ENCODE data around the gene GFAP. TPM values are rescaled to one million over a fixed set of nuclear protein-coding genes. Genes with fewer than 3 reads are reported as not detected.

Gene GFAP
- polyA plus RNA-seq, 3 donors, result 0.03 to 0.33 (median 0.18) TPM

DNA sequence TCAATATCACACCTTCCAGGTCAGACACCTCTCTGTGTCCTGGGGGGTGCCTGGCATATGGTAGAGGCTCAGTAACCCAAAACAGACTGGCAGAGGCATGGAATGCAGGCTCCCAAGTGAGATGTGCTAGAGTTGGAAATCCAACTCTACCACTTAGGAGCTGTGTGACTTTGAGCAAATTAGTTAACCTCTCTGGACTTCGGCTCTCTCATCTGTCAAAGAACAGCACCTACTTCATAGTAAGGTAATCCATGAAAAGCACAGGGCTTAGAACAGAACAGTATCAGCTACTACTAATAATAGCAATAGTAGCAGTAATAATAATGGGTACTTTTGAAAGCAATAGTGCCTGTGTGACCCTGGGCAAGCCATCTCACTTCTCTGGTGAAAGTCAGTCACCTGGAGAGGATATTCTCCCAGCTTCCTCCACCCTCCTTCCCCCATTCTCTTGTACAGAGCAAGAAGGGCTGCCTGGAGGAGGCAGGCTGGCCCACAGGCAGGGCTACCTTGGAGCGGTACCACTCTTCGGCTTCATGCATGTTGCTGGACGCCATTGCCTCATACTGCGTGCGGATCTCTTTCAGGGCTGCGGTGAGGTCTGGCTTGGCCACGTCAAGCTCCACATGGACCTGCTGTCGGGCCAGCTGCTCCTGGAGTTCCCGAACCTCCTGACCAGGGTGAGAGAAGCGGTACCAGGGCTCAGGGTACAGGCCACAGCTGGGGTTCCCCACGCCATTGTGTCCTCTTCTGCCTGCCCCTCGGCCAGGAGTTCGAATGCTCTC lies 2.3 kb downstream of the GFAP start:
- no peak overlapping the region for H3K27ac Mint-ChIP-seq
- H3K4me3 Mint-ChIP-seq, result peak overlapping the region in 1 of 2 donors; percentile 84
- H3K36me3 Mint-ChIP-seq, result peaks cover 0 to 11% of the 10 kb centered on the region in 2 donors
- H3K4me3 ChIP-seq (replicated peaks in 1 of 3; ENCODE audit: low read depth in 2 of 3, low read length in 3 of 3), result no peak overlapping the region
- peaks cover 25 to 42% (median 29%) of the 10 kb centered on the region in 3 donors for H3K27me3 Mint-ChIP-seq (ENCODE audit: low read depth in 3 of 3)
- no peak for DNase-seq
- H4K20me1 ChIP-seq (ENCODE audit: insufficient read depth, low read length), result no peaks in the 10 kb centered on the region
- H3K79me2 ChIP-seq (ENCODE audit: insufficient read depth, low read length), result no peaks in the 10 kb centered on the region
- H3K9me3 Mint-ChIP-seq, result peaks cover 0 to 2% (median 0%) of the 10 kb centered on the region in 7 donors
- H3K4me2 ChIP-seq (replicated peaks; ENCODE audit: extremely low read depth, low read length, poor library complexity, severe bottlenecking), result no peak overlapping the region
- peaks cover 23 to 30% of the 10 kb centered on the region in 2 donors for H3K4me1 ChIP-seq (ENCODE audit: control insufficient read depth in 1 of 2, insufficient read depth in 2 of 2, low read length in 2 of 2)
- TF ChIP-seq, protein P1, sequence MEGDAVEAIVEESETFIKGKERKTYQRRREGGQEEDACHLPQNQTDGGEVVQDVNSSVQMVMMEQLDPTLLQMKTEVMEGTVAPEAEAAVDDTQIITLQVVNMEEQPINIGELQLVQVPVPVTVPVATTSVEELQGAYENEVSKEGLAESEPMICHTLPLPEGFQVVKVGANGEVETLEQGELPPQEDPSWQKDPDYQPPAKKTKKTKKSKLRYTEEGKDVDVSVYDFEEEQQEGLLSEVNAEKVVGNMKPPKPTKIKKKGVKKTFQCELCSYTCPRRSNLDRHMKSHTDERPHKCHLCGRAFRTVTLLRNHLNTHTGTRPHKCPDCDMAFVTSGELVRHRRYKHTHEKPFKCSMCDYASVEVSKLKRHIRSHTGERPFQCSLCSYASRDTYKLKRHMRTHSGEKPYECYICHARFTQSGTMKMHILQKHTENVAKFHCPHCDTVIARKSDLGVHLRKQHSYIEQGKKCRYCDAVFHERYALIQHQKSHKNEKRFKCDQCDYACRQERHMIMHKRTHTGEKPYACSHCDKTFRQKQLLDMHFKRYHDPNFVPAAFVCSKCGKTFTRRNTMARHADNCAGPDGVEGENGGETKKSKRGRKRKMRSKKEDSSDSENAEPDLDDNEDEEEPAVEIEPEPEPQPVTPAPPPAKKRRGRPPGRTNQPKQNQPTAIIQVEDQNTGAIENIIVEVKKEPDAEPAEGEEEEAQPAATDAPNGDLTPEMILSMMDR (IDR thresholded peaks at IDR 0.05), result no peak
- H3K4me1 Mint-ChIP-seq, result peaks cover 29% of the 10 kb centered on the region
- intact Hi-C loops (cut with micrococcal nuclease), result no loop called here
- 87% methylated on average over 13 of the region's 14 CpGs for WGBS (ENCODE audit: insufficient coverage)
- no peak overlapping the region for H3K27ac ChIP-seq (ENCODE audit: low read depth in 1 of 2, low read length in 2 of 2)
- no peak overlapping the region for H2AFZ ChIP-seq (ENCODE audit: insufficient read depth, low read depth, low read length, poor library complexity, severe bottlenecking)
- peaks cover 6 to 27% of the 10 kb centered on the region in 2 donors for H3K27me3 ChIP-seq (ENCODE audit: control insufficient read depth in 2 of 2, insufficient read depth in 2 of 2, low read length in 2 of 2)
- H3K9me3 ChIP-seq (replicated peaks in 1 of 2; ENCODE audit: control insufficient read depth in 1 of 2, insufficient read depth in 1 of 2, low read length in 2 of 2), result no peaks in the 10 kb centered on the region
- H3K9ac ChIP-seq (ENCODE audit: insufficient read depth, low read length, poor library complexity, severe bottlenecking), result no peak overlapping the region
- H3K36me3 ChIP-seq (replicated peaks in 1 of 2; ENCODE audit: control insufficient read depth in 1 of 2, insufficient read depth in 2 of 2, low read length in 2 of 2), result no peaks in the 10 kb centered on the region

DNA sequence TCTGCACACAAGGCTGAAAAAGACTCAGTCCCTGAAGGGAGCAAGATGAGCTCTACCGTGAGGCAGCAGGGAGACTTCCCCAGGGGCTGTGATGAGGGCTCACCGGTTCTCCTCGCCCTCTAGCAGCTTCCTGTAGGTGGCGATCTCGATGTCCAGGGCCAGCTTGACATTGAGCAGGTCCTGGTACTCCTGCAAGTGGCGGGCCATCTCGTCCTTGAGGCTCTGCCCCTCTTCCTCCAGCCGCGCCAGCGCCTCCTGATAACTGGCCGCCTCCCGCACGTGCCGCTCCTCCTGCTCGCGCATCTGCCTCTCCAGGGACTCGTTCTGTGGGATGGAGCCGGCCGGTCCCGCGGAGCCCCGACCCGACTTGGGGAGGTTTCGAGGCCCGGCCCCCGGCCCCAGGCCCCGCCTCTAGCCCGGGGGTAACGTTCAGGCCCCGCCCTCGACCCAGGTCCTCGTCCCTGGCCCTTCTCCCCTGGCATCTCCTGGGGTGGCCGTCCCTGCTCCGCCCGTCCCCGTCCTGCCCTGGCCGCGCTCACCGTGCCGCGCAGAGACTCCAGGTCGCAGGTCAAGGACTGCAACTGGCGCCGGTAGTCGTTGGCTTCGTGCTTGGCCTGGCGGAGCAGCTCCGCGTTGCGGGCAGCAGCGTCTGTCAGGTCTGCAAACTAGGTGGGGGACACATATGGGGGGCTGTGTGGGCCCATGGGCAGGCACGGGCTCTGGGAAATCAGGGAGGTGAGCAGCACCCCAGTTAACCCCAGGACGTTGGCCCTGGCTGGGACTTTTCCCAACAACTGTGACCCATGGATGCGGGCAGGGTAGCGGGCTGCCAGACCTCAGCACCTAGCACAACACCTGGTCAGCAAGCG lies 3.9 kb downstream of the GFAP start:
- H3K27me3 Mint-ChIP-seq (ENCODE audit: low read depth in 3 of 3), result peaks cover 25 to 43% (median 28%) of the 10 kb centered on the region in 3 donors
- peaks cover 0 to 2% (median 0%) of the 10 kb centered on the region in 7 donors for H3K9me3 Mint-ChIP-seq
- H3K36me3 Mint-ChIP-seq, result peaks cover 0 to 11% of the 10 kb centered on the region in 2 donors
- Histone ChIP-seq H3K9me3 (replicated peaks in 1 of 2; ENCODE audit: control insufficient read depth in 1 of 2, insufficient read depth in 1 of 2, low read length in 2 of 2) (no peaks in the 10 kb centered on the region), H3K9ac (ENCODE audit: insufficient read depth, low read length, poor library complexity, severe bottlenecking) (peak overlapping the region; percentile 43), H3K36me3 (replicated peaks in 1 of 2; ENCODE audit: control insufficient read depth in 1 of 2, insufficient read depth in 2 of 2, low read length in 2 of 2) (no peaks in the 10 kb centered on the region), H3K4me2 (replicated peaks; ENCODE audit: extremely low read depth, low read length, poor library complexity, severe bottlenecking) (peak overlapping the region; percentile 59), H3K4me3 (replicated peaks in 1 of 3; ENCODE audit: low read depth in 2 of 3, low read length in 3 of 3) (peak overlapping the region in 1 of 3 experiments; percentile 61), H2AFZ (ENCODE audit: insufficient read depth, low read depth, low read length, poor library complexity, severe bottlenecking) (peak overlapping the region; percentile 76), H3K4me1 (ENCODE audit: control insufficient read depth in 1 of 2, insufficient read depth in 2 of 2, low read length in 2 of 2) (peaks cover 26 to 37% of the 10 kb centered on the region in 2 donors), H3K27ac (ENCODE audit: low read depth in 1 of 2, low read length in 2 of 2) (no peak overlapping the region), H3K27me3 (ENCODE audit: control insufficient read depth in 2 of 2, insufficient read depth in 2 of 2, low read length in 2 of 2) (peaks cover 6 to 27% of the 10 kb centered on the region in 2 donors), H3K79me2 (ENCODE audit: insufficient read depth, low read length) (no peaks in the 10 kb centered on the region), H4K20me1 (ENCODE audit: insufficient read depth, low read length) (no peaks in the 10 kb centered on the region)
- peaks cover 34% of the 10 kb centered on the region for H3K4me1 Mint-ChIP-seq
- intact Hi-C loops (cut with micrococcal nuclease), result no loop called here
- DNase-seq, result peak; percentile 47 to 67 (median 62)
- TF ChIP-seq, protein P1 (IDR thresholded peaks at IDR 0.05), result peak; percentile 62
- no peak overlapping the region for H3K27ac Mint-ChIP-seq
- 8% methylated on average over 53 of the region's 56 CpGs for WGBS (ENCODE audit: insufficient coverage)
- H3K4me3 Mint-ChIP-seq, result peak overlapping the region; percentile 62 to 84
